ENCODE measurements around the gene ZNF280C. TPM values are rescaled to one million over a fixed set of nuclear protein-coding genes. Genes with fewer than 3 reads are reported as not detected.

Gene ZNF280C
- total RNA-seq, 1 donor from 2014 or later, result 1.4 TPM

- DNase-seq (no peak), ATAC-seq (no peak)
- intact Hi-C loops (cut with micrococcal nuclease), result no loop called here
These were observed 106.5 kb downstream of the ZNF280C start for GRCh38 chrX:130162094-130162735.

DNA sequence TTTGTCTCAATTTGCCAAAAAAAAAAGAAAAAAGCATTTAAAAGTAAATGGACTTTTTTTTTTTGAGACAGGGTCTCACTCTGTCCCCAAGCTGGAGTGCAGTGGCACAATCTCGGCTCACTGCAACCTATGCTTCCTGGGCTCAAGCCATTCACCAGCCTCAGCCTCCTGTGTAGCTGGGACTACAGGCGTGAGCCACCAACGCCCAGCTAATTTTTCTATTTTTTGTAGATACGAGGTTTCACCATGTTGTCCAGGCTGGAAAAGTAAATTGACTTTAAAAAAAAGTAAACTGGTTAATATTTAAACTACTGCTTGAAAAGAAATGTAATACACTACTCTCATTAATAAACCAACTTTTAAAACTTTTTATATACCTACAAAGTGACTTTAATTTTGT, 108.9 kb downstream of the ZNF280C start:
- ATAC-seq (no peak), DNase-seq (no peak)
- intact Hi-C loops (cut with micrococcal nuclease), result no loop called here

DNA sequence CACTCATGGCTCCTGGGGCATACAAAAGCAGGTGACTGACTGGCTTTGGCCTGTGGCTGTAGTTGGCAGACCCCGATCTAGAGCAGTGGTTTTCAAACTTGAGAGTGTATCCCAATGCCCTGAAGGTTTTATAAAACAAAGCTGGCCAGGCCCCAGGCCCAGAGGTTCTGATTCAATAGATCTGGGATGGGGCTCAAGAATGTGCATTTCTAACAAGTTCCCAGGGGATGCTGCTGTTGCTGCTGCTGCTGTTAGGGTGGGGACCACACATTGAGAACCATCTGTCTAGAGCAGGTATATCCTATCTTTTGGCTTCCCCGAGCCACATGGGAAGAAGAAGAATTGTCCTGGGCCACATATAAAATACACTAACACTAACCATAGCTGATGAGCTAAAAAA, 110.4 kb downstream of the ZNF280C start:
- ATAC-seq (no peak), DNase-seq (no peak)
- intact Hi-C loops (cut with micrococcal nuclease), result no loop called here

- intact Hi-C loops (cut with micrococcal nuclease), result no loop called here
- no peak for DNase-seq
- peak; percentile 53 for ATAC-seq
These were observed 113.1 kb downstream of the ZNF280C start for GRCh38 chrX:130155564-130155963.

Other genes with a start within 250 kb of the ZNF280C start
- gene ELF4, start 158.4 kb downstream of the ZNF280C start, total RNA-seq, result 2.3 TPM
- 134 TPM for gene AIFM1, start 103.1 kb downstream of the ZNF280C start, total RNA-seq
- gene RAB33A, start 96.9 kb downstream of the ZNF280C start, total RNA-seq, result 0.59 TPM
- gene SLC25A14, start 71.0 kb upstream of the ZNF280C start, total RNA-seq, result 3.6 TPM
- gene GPR119, start 116.8 kb upstream of the ZNF280C start, total RNA-seq, result not detected
- 11.4 TPM for gene RBMX2, start 133.1 kb upstream of the ZNF280C start, total RNA-seq

Measured in left ventricle myocardium superior (tissue), 1 donor.